GM12864 (cell line): ENCODE results near the gene BZW1.

ENCODE experiments used
- DNase-seq: peaks from one replicate; pipeline ENCODE4 v3.0.0-alpha.2; 2011; ENCODE audit warnings: low read depth
- H3K4me3 ChIP-seq: 2 replicates; pipeline ENCODE4 v1.5.1; 2011; ENCODE audit warnings: mild to moderate bottlenecking, low read depth, low read length, control low read depth
- TF ChIP-seq, protein P1 (sequence below): IDR thresholded peaks from 2 replicates; pipeline ENCODE4 v1.5.1; 2011; ENCODE audit warnings: low read depth, mild to moderate bottlenecking, moderate library complexity, low read length, control low read depth, inconsistent platforms; ENCODE audit errors: missing control alignments

The BZW1 gene

DNA sequence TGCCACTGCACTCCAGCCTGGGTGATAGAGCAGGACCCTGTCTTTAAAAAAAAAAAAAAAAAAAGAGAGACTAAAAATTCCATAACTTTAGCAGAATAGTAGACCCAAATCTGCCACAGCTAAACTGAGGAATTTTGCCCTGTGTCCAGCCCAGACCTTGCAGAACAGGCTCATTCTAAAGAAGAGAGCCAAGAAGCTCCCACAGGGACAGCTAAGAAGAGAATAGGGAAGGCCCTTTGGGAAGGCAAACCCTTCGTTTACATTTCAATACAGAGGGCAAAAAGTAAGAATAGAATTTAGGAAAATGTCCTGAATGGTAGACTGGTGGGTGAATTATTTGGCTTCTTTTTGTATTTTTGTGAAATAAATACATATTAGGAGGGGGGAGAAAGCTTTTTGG is 21.5 kb upstream of the BZW1 start:
- DNase-seq: no peak
- H3K4me3 ChIP-seq: no peak overlapping the region
- TF ChIP-seq, protein P1, sequence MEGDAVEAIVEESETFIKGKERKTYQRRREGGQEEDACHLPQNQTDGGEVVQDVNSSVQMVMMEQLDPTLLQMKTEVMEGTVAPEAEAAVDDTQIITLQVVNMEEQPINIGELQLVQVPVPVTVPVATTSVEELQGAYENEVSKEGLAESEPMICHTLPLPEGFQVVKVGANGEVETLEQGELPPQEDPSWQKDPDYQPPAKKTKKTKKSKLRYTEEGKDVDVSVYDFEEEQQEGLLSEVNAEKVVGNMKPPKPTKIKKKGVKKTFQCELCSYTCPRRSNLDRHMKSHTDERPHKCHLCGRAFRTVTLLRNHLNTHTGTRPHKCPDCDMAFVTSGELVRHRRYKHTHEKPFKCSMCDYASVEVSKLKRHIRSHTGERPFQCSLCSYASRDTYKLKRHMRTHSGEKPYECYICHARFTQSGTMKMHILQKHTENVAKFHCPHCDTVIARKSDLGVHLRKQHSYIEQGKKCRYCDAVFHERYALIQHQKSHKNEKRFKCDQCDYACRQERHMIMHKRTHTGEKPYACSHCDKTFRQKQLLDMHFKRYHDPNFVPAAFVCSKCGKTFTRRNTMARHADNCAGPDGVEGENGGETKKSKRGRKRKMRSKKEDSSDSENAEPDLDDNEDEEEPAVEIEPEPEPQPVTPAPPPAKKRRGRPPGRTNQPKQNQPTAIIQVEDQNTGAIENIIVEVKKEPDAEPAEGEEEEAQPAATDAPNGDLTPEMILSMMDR: no peak

DNA sequence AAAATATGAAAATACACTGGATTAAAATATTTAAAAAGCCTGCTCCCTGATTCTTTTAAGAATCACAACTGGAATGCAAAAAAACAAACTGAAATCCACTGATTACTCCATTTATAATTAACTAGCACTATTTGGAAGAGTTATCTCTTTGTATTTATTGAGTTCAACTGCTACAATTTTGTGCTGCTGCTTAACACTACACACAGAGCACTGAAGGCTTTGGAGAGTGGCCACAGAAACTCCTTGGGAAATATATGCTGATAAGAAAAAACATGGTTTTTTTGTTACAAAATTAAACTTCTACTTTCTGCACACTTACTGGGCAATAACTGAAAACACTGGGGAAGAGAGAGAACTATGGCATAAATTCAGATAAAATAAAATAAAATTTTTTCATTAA is 19.8 kb upstream of the BZW1 start:
- H3K4me3 ChIP-seq: no peak overlapping the region
- TF ChIP-seq, protein P1: no peak
- DNase-seq: no peak

DNA sequence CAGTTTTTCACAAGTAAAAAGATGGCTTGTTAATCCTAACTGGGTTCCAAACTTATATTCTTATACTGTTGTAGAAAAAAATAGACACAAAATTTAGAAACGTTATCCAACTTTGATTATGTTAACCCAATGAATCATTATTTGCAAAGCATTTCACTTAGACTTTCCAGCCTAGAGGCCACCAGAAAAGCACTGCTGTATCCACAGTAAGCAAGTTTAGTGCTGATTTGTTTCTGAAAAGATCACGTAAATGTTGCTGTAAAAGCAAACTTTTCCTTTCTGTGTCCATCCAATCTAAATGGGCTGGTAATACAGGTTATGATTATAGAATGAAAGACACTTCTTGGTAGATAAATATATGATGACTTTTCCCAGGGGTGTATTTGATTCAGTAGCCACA is 17.6 kb upstream of the BZW1 start:
- H3K4me3 ChIP-seq: no peak overlapping the region
- TF ChIP-seq, protein P1: no peak
- DNase-seq: no peak

DNA sequence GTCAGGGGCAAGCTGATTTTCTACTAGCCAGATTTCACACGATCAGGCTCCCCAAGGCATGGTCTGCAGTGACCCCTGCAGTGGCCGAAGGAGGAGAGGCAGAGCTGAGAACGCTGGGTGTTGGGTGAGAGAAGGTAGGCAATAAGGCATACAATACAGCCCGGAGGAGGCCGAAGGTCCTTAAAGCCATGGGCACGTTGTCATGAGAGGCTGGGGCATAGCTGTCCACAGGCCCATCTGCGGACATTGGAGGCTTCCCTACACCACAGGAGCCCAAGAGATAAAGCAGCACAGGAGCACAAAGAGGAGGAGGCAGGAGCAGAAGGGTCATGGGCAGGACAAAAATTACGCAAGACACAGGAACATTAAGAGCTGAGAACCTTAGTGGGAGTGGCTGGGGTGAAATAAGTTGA is 16.7 kb upstream of the BZW1 start:
- no peak overlapping the region for H3K4me3 ChIP-seq
- no peak for DNase-seq
- TF ChIP-seq, protein P1: no peak

DNA sequence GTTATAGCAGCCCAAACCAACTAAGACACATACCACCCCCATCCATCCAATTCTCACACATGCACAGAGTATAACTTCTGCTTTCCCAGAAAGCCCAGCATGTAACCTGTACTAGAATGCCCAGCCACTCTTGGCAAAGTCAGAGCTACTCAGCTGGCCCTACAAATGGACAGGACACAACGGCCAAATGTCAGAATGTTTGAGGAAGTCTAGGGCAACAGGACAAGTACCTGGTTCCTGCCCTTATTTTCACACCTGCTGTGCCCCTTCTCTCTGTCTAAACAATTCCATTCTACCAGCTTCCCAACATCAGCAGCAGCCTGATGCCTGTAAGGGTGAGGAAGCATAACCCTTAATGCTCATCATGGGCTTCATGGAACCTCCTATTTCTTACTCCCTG is 15.1 kb upstream of the BZW1 start:
- DNase-seq: no peak
- no peak overlapping the region for H3K4me3 ChIP-seq
- TF ChIP-seq, protein P1: no peak

DNA sequence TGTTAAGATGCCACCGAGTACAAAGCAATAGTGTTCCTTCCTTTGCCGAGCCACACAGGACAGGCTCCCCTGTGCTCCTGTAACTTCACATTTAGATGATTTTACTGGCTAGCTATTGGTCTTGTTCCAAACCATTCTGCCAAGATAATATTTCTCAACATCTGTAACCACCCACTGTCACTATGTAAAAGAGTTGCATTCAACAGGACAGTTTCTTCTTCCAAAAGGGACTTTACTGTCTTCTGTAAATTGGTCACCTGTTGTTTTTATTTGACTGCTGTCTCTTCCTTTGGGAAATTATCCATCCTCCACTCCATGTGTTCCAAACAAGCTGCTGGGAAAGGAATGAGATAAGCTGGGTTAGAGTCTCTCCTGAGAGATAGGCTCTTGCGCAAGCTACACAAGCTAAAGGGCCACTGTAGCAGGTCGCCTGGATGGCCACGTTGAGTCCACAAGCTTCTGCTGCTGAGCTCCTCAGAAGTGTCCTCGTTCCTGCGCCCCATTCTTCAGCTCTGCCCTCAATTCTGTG is 14.4 kb upstream of the BZW1 start:
- TF ChIP-seq, protein P1: no peak
- H3K4me3 ChIP-seq: no peak overlapping the region
- no peak for DNase-seq

DNA sequence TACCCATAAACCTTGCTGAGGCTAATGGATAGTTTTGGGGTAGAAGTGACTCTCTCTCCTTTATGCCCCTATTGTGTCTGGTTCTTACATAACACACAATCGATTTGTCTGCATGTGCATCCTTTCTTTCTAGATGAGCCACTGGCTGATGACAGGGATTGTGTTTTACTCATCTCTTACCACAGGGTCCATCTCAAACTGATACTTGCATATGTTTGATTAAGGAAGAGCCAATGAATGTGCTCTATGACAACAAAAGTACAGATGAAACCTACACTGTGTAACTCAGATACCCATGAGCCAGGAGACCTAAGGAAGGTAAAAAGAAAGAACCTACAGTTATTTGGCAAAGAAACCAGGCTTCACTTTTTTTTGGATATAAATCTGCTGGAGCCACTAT is 13.2 kb upstream of the BZW1 start:
- no peak overlapping the region for H3K4me3 ChIP-seq
- no peak for DNase-seq
- TF ChIP-seq, protein P1: no peak
